ENCODE measurements around the gene CNTN4. TPM values are rescaled to one million over a fixed set of nuclear protein-coding genes. Genes with fewer than 3 reads are reported as not detected.

The CNTN4 gene
- total and polyA plus RNA-seq, 4 donors = 1.5 to 30.7 (median 5.7) TPM

DNA sequence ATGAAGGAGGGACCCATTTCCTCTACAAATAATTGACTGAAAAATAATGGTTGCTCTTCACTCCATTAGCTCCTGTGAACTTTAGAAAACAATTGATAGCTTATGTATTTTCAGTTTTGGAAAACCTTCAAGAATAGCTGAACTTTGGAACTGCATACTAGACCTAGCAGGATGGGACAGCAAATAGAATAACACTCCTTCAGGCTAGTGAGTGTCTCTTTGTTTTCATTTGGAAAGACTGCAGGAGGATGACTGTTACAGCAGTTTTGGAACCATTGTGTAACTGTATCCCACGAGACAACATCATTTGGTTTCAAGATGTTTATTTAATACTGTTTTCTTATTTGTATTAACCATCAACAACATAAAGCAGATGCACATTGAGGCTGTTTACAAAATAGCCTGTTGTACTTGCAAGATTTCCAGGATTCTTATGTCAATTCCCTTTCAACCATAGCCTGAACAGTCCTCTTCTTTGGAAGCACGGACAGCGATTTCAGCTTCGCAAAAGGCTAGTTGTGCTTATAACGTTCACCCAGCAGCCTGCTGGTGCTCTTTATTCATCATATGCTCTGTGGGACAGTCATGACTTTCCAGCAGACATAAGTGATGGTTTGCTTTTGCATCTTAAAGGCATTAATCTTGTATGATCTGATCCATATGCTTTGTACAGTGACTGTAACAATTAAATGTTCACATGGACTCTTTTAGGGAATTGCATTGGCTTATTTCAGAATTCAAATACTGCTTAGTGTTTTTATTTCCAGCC is 676.0 kb downstream of the CNTN4 start:
- TF ChIP-seq, protein P1, sequence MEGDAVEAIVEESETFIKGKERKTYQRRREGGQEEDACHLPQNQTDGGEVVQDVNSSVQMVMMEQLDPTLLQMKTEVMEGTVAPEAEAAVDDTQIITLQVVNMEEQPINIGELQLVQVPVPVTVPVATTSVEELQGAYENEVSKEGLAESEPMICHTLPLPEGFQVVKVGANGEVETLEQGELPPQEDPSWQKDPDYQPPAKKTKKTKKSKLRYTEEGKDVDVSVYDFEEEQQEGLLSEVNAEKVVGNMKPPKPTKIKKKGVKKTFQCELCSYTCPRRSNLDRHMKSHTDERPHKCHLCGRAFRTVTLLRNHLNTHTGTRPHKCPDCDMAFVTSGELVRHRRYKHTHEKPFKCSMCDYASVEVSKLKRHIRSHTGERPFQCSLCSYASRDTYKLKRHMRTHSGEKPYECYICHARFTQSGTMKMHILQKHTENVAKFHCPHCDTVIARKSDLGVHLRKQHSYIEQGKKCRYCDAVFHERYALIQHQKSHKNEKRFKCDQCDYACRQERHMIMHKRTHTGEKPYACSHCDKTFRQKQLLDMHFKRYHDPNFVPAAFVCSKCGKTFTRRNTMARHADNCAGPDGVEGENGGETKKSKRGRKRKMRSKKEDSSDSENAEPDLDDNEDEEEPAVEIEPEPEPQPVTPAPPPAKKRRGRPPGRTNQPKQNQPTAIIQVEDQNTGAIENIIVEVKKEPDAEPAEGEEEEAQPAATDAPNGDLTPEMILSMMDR (IDR thresholded peaks at IDR 0.05; ENCODE audit: control extremely low read depth, extremely low read depth) = no peak
- no peak overlapping the region for H3K4me3 ChIP-seq
- H3K27ac ChIP-seq (ENCODE audit: low read depth in 1 of 2, low read length in 1 of 2) = no peak overlapping the region
- H3K9me3 ChIP-seq (ENCODE audit: control insufficient read depth in 4 of 4, insufficient read depth in 3 of 4, low read length in 3 of 4) = no peaks in the 10 kb centered on the region
- H3K4me1 ChIP-seq (ENCODE audit: control insufficient read depth in 5 of 5, insufficient read depth in 5 of 5, low read length in 5 of 5) = peaks cover 0 to 9% (median 0%) of the 10 kb centered on the region in 5 donors
- WGBS, 2 donors = 75 to 86% methylated on average over 5 of the region's 5 CpGs
- no peaks in the 10 kb centered on the region for H3K27me3 ChIP-seq (ENCODE audit: control insufficient read depth in 3 of 3, insufficient read depth in 3 of 3, low read length in 2 of 3)
- DNase-seq (peak in 1 of 3 donors; percentile 18), ATAC-seq (ENCODE audit: insufficient read depth, low FRiP score) (no peak)
- H3K36me3 ChIP-seq (ENCODE audit: control insufficient read depth in 4 of 4, insufficient read depth in 4 of 4, low read length in 4 of 4) = no peaks in the 10 kb centered on the region
- H3K9ac ChIP-seq (ENCODE audit: insufficient read depth in 1 of 2, low read length in 2 of 2) = no peak overlapping the region

DNA sequence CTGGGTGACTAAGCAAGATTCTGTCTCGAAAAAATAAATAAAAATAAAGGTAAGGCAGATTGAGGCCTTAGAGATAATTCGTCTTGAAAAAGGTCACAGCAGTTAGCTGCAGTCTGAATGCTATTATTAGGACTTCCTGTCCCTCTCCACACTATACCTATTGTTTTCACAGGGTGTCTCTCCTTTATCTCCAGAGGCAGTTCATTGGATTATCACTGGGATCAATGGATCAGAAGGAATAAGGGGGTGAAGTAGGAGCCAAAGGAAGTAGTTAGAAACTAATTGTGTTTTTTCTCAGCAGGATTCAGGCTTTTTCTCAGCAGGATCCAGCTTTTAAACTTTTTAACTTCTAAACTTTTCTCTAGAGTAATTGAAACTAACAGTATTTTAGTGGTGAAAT is 684.6 kb downstream of the CNTN4 start:
- Histone ChIP-seq H3K4me3 (no peak overlapping the region), H3K36me3 (ENCODE audit: control insufficient read depth in 4 of 4, insufficient read depth in 4 of 4, low read length in 4 of 4) (no peaks in the 10 kb centered on the region), H3K27me3 (ENCODE audit: control insufficient read depth in 3 of 3, insufficient read depth in 3 of 3, low read length in 2 of 3) (no peaks in the 10 kb centered on the region), H3K9me3 (ENCODE audit: control insufficient read depth in 4 of 4, insufficient read depth in 3 of 4, low read length in 3 of 4) (no peaks in the 10 kb centered on the region), H3K4me1 (ENCODE audit: control insufficient read depth in 5 of 5, insufficient read depth in 5 of 5, low read length in 5 of 5) (no peaks in the 10 kb centered on the region), H3K9ac (ENCODE audit: insufficient read depth in 1 of 2, low read length in 2 of 2) (no peak overlapping the region), H3K27ac (ENCODE audit: low read depth in 1 of 2, low read length in 1 of 2) (no peak overlapping the region)
- DNase-seq = no peak
- 44 to 52% methylated on average over 2 of the region's 2 CpGs for whole genome bisulfite sequencing, 2 donors
- ATAC-seq (ENCODE audit: insufficient read depth, low FRiP score) = no peak
- TF ChIP-seq, protein P1 (IDR thresholded peaks at IDR 0.05; ENCODE audit: control extremely low read depth, extremely low read depth) = no peak

DNA sequence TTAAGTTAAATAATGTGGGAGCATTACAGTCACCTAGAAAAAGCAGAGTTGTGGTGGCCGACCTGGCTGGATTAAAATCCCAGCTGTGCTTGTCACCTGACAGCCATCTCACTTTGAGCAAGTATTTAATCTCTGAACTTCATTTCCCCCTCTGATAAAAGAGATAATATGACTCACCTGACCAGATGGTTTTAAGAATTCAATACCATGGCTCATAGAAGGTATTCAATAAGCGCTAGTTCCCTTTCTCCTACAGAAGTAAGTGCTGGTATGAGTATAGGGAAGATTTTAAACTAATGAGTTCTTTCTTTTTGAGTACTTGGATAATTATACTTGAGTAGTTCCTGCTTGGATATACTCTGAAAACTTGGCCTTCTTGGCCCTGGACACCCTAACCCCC is 686.0 kb downstream of the CNTN4 start:
- H3K4me1 ChIP-seq (ENCODE audit: control insufficient read depth in 5 of 5, insufficient read depth in 5 of 5, low read length in 5 of 5) = no peaks in the 10 kb centered on the region
- DNase-seq (no peak), ATAC-seq (ENCODE audit: insufficient read depth, low FRiP score) (no peak)
- 91 to 92% methylated on average over 2 of the region's 2 CpGs for WGBS, 2 donors
- H3K4me3 ChIP-seq = no peak overlapping the region
- TF ChIP-seq, protein P1 (IDR thresholded peaks at IDR 0.05; ENCODE audit: control extremely low read depth, extremely low read depth) = no peak
- H3K27me3 ChIP-seq (ENCODE audit: control insufficient read depth in 3 of 3, insufficient read depth in 3 of 3, low read length in 2 of 3) = no peaks in the 10 kb centered on the region
- no peak overlapping the region for H3K27ac ChIP-seq (ENCODE audit: low read depth in 1 of 2, low read length in 1 of 2)
- no peaks in the 10 kb centered on the region for H3K9me3 ChIP-seq (ENCODE audit: control insufficient read depth in 4 of 4, insufficient read depth in 3 of 4, low read length in 3 of 4)
- H3K36me3 ChIP-seq (ENCODE audit: control insufficient read depth in 4 of 4, insufficient read depth in 4 of 4, low read length in 4 of 4) = no peaks in the 10 kb centered on the region
- H3K9ac ChIP-seq (ENCODE audit: insufficient read depth in 1 of 2, low read length in 2 of 2) = no peak overlapping the region
